ENCODE data around the gene TTLL9.

TTLL9 gene

DNA sequence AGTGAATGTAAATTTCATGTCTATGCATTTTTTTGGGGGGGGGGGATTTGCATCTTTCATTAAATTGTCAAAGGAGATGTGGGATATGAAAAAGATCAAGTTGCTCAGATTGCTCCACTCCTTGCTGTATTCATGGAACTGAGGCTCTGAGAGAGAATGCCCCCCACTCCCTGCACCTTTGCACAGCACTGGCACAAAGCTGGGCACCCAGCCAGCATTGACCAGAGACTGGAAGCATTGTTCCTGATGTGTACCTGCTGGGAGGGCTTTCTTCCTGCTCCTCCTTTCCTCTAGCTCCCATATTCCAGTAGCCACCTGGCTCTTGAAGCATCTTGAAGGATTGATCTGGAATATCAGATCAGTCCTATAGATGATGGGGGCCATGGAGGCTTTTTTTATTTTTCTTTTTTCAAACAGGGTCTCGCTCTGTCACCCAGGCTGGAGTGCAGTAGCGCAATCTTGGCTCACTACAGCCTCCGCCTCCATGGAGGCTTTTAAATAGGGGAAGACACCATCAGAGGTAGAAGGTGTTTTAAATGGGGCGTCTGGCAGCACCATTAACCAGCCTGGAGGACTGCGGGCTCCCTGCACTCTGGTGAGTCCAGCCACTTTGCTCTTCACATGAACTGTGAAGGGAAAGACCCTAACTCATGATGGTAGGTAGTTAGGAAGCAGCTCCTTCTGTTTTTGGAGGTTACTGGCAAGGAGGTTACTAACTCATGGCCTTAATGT lies 11.0 kb upstream of the TTLL9 start:
- DNase-seq = no peak

GRCh38 chr20:31859998-31860380 lies 10.4 kb upstream of the TTLL9 start:
- DNase-seq = no peak

DNA sequence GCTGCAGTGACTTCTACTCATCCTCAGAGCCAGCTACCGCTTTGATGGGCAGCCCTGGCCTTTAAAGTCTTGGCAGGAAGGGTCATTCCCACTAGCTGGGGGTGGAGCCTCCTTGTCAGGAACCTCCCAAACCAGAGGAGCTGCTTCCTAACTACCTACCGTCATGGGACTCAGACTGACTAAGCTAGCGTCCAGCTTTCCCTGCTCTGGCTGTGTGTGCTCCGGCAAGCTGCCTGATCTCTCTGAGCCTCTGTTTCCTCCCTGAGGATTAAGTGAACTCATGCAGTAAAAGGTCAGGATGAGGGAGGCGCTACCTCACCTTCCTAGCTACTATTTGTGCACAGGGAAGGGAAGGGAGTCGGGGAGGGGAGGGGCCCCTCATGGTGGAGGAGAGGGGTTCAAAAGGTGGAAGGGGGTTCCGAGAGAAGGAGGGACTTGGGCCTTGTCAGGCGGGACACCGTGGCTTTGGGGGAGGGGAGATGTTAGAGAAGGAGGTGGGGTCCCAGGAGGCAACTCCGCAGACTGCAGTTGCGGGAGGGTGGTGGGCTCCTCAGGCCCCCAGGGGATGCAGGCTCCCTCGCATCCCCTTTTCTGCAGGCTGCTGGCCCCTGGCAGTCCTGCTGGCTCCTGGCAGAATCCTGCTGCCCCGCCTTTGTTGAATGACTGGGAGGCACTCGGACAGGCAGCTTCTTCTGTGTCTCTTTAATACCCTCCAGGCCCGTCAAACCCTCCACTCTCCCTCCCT lies 9.9 kb upstream of the TTLL9 start:
- DNase-seq = no peak

GRCh38 chr20:31861135-31861384 lies 9.4 kb upstream of the TTLL9 start:
- no peak for DNase-seq

DNA sequence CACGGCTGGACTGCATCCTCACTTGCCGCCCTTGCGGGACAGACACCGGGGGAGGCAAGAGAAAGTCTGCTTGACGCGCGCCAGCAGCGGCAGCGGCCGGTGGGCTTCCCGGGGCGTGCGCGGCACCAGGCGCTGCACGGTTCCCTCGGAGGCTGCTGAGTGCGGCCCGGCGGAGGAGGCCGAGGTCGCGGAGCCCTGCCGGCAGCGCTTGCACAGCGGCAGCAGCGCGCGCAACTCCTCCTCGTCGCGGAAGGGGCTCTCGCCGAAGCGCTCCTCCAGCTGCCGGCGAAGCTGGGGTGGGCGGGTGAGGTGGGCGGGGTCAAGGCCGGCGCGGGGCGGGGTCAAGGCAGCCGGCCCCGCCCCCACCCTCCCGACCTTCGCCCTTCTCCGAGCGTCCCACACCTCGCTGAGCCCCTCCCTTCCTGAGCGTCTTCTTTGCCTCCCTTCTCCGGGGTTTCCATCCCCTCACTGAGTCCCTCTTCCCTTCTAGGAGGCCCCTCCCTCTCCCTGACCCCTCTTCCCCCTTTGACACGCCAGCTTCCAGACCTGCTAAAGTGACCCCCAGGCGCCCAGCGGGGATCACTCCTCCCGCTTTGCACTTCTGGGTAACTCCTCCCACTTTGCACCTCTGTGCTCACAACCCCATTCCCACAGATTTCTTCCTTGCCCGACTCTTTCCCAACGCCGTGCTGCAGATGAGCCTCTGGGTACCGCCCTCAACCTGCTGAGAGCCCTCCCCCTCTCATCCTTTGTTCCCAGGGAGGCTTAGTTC lies 8.9 kb upstream of the TTLL9 start:
- DNase-seq = peak; percentile 46

DNA sequence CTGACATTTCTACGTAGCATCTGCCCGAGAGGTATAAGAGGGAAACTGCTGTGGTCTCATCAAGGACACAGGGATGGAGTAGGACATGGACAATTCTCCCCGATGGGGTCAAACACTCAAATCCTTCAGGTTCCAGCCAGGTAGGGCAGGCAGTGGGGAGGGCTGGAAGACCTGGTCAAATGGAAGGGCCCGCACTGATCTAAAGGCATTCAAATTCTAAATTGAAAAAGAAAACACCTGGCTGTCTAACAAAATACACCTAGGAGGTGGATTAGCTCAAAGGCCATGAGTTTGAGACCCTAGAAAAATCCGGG lies 8.3 kb upstream of the TTLL9 start:
- no peak for DNase-seq

- no peak for DNase-seq
These were observed 7.9 kb upstream of the TTLL9 start for GRCh38 chr20:31862506-31862905.

DNA sequence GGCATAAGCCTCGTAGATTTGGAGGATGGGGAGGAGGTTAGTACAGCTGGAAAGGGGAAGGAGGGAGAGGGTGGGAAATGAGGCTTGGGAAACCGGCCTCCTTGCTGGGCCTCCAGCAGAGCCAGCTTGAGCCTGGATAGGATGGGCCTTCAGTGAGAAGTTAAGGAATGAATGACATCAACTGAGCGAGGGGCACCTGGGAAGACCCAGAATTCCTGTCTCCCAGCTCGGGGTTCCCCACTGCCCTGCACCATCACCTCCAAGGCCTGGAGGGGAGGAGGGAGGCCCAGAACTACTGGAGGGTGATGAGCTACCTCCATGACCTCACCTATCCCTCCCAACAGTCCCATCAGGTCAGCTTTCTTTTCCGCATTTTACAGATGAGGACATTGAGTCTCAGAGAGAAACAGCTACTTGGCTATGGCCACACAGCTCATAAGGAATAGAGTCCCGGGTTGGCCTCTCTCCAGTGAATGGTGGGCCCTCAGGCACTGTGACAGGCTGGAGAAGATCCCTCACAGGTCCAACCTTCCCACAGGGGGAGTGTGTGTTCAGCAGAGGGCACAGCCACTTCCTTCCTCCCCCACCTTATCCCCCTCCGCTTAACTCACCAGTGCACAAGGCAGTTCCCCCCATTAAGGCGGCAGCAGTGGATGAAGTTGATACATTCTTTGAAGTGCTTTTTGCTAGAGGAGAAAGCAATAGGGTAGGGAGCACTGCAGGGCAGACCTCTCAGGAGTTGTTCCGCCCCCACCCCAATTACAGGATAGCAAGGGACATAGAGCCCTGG lies 6.9 kb upstream of the TTLL9 start:
- DNase-seq = no peak

DNA sequence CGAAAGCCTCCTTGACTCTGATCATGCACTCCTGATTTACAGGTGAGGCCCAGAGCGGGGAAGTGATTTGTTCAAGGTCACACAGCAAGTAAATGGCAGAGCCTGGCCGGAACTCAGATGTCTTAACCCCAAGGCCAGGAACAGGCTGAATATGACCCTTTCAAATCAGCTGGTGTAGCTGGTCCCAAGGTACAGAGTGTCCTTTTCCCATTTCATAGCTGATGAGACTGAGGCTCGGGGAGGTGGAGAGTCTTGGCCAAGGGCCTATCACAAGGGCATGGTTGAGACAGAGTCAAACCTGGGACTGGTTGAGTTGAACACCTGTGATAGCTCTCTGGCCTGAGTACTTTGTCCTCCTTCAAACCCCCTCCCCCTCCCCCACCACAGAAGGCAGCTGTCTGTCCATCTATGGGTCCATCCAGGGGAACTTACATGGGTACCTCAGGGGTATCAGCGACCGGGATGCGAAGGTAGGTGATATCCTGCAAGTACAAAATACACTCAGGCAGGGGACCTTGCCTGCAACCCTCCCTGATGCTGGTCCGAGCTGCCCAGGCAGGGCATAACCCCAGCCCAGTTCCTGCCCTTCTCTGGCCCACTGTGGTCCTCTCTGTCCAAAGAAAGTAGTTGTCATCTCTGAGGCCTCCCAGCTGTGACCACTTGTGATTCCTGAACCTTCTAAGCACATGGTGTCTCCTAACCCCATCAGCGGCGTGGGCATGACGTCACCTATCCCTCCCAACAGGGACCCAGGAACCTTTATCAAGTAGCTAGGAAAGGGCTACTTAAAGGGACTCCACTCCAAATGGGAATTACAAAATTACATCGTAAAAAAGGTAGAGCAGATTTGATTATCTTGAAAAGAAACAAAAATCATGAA lies 5.7 kb upstream of the TTLL9 start:
- DNase-seq = no peak

- DNase-seq = no peak
These were observed 4.2 kb upstream of the TTLL9 start for GRCh38 chr20:31866221-31866620.

- DNase-seq = no peak
These were observed 1.4 kb upstream of the TTLL9 start for GRCh38 chr20:31868853-31869672.

- no peak for DNase-seq
These were observed 827 bp upstream of the TTLL9 start for GRCh38 chr20:31869673-31869941.

- DNase-seq = no peak
These were observed 538 bp downstream of the TTLL9 start for GRCh38 chr20:31870726-31871617.

DNA sequence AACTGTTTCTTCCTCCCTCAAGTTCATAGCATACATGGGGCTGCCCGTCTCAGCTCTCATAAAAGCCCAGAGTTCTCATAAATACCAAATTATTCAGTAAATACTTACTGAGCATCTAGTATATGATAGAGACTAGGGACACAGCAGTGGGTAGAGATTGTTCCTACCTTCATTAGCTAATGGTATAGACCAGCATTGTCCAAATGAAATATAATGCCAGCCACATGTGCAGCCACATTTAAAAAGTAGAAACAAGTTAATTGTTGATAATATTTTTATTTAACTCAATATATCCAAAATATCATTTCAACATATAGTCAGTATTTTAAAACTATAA lies 1.2 kb downstream of the TTLL9 start:
- DNase-seq = no peak

- no peak for DNase-seq
These were observed 2.0 kb downstream of the TTLL9 start for GRCh38 chr20:31872406-31872805.

DNA sequence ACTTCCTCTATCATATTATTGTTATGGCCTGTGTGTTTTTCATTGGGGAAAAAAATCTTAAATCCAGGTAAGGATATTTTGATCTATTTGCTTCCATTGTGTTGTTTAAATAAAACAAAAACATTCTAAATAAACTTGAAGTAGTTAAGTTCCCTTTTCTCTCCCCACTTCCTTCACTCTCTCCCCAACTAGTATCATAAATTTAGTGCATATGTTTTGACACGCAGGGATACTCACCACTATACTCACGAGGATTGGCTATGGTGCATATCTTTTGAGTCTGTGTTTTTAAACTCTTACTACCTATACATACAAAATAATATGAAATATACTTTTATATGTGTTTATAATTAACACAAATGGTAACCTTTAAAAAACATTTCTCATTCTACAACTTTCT lies 5.2 kb downstream of the TTLL9 start:
- DNase-seq = no peak

DNA sequence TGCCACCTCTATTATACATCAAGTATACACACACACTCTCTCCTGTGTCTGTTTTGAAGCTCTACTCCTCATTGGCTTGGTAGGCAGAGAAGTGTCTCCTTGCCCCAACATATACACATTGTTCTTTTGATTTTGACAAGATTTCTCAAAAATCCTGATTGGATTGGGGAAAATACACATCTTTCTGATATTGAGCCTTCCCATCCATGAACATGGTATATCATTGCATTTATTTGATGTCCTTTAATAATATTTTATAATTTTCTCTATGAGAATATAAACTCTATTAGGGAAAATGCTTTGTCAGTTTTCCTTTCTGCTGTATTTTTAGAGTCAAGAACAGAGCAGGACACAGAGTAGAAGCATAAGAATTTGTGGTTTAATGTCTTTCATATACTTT lies 7.2 kb downstream of the TTLL9 start:
- no peak for DNase-seq

DNA sequence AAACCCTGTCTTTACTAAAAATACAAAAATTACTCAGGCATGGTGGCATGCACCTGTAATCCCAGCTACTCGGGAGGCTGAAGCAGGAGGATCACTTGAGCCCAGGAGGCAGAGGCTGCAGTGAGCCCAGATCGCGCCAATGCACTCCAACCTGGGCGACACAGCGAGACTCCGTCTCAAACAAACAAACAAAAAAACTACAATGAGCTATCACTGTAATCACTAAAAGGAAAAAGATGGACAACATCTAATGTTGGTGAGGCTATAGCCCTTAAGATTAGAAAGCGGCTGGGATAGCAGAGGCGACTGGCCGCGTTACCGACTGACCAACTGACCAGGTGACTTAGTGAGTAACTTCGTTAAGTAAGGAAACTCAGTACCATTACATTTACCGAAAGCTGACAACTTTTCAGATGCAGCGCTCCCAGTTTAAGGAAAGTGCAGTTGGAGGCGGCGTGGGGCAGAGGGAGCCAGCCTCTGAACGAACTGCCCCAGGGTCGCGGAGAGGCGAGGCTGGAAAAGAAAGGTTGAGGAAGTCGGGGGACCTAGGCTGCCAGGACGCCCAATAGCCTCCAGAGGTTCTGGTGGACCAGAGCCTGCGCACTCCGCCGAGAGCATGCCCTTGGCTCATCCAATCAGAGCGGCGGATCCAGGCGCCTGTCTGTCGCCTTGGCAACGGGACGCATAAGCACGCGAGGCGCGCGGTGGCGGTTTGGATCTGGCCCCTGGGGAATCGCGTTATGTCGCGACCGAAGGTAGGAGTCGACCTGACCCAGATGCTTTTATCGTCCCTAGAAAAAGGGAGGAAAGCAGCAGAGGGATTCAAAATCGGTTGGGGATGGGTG lies 8.9 kb downstream of the TTLL9 start:
- DNase-seq = peak; percentile 68

DNA sequence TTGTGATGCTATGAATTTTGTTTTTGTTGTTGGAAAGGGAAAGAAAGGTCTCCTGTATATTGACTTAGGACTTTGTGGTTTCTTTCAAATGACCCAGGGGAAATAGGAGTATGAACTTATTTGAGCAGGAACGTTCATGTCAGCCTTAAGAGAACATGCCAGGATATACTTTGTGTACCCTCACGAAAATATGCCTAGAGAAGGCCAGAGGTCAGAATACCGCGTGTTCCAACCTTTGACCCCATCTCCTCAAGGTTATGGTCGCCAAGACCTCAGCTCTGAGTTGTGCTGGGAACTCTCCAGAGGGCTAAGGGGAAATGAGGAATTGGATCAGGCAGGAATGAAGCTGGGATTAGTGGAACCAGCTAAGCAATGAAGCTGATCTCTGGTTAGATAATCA lies 11.5 kb downstream of the TTLL9 start:
- no peak for DNase-seq

GRCh38 chr20:31883829-31884228 lies 13.4 kb downstream of the TTLL9 start:
- DNase-seq = no peak
